Mesothelial cell of epicardium (in vitro differentiated cells): ENCODE data around the gene PCTP. TPM values are rescaled to one million over a fixed set of nuclear protein-coding genes. Genes with fewer than 3 reads are reported as not detected.
A peak's percentile ranks its signal among the peaks of the same experiment; 100 is the strongest.

Experiments used
- DNase-seq, 2 experiments: peaks; one replicate each; pipeline ENCODE4 v3.0.0; 2021; ENCODE audit warnings: low spot score in 2 of 2; ENCODE audit not compliant: unreplicated experiment in 2 of 2
- H3K27ac Mint-ChIP-seq: 2 replicates; pipeline ENCODE4 v1.8.0; 2021; ENCODE audit warnings: mixed read lengths
- H3K27me3 Mint-ChIP-seq: 2 replicates; pipeline ENCODE4 v1.8.0; 2021; ENCODE audit warnings: low read depth, mixed read lengths
- H3K36me3 Mint-ChIP-seq: 2 replicates; pipeline ENCODE4 v1.8.0; 2021; ENCODE audit warnings: mixed read lengths
- H3K4me1 Mint-ChIP-seq: 2 replicates; pipeline ENCODE4 v1.8.0; 2021; ENCODE audit warnings: mixed read lengths
- H3K4me3 Mint-ChIP-seq: 2 replicates; pipeline ENCODE4 v1.8.0; 2021; ENCODE audit warnings: mild to moderate bottlenecking, moderate library complexity, mixed read lengths
- H3K9me3 Mint-ChIP-seq: 2 replicates; pipeline ENCODE4 v1.8.0; 2021; ENCODE audit warnings: mixed read lengths
- CTCF ChIP-seq: fragments of 200-600 bp; sonication (generic); IDR thresholded peaks from one replicate; pipeline ENCODE4 v1.5.0; 2021; ENCODE audit warnings: antibody characterized with exemption; ENCODE audit not compliant: unreplicated experiment
- total RNA-seq: library from RNA; stranded (reverse); gene quantifications from 3 replicates; pipeline ENCODE4 v1.2.1, GENCODE V29; 2021

PCTP gene
- total RNA-seq, 1 donor from 2014 or later = 13.3 TPM

- H3K4me3 Mint-ChIP-seq = peak overlapping the region; percentile 71
- peaks cover 64% of the 10 kb centered on the region for H3K4me1 Mint-ChIP-seq
Measured at GRCh38 chr17:55723488-55723848, 27.4 kb upstream of the PCTP start.

GRCh38 chr17:55726440-55726839 is 24.4 kb upstream of the PCTP start:
- TF ChIP-seq CTCF = no peak
- no peak overlapping the region for H3K4me3 Mint-ChIP-seq
- no peaks in the 10 kb centered on the region for H3K27me3 Mint-ChIP-seq
- H3K9me3 Mint-ChIP-seq = no peaks in the 10 kb centered on the region
- no peaks in the 10 kb centered on the region for H3K36me3 Mint-ChIP-seq
- peaks cover 71% of the 10 kb centered on the region for H3K4me1 Mint-ChIP-seq
- peak overlapping the region; percentile 84 for H3K27ac Mint-ChIP-seq
- no peak for DNase-seq

More at GRCh38 chr17:55723488-55723848, 27.4 kb upstream of the PCTP start:
- Mint-ChIP-seq H3K9me3 (no peaks in the 10 kb centered on the region), H3K36me3 (no peaks in the 10 kb centered on the region), H3K27ac (no peak overlapping the region), H3K27me3 (no peaks in the 10 kb centered on the region)
- DNase-seq = no peak
- TF ChIP-seq CTCF = no peak

GRCh38 chr17:55727275-55727674 is 23.6 kb upstream of the PCTP start:
- no peak for TF ChIP-seq CTCF
- no peak for DNase-seq
- Mint-ChIP-seq H3K9me3 (no peaks in the 10 kb centered on the region), H3K4me3 (no peak overlapping the region), H3K4me1 (peaks cover 72% of the 10 kb centered on the region), H3K36me3 (no peaks in the 10 kb centered on the region), H3K27me3 (no peaks in the 10 kb centered on the region), H3K27ac (no peak overlapping the region)

GRCh38 chr17:55727920-55728319 is 22.9 kb upstream of the PCTP start:
- H3K4me1 Mint-ChIP-seq = peaks cover 71% of the 10 kb centered on the region
- DNase-seq = no peak
- no peaks in the 10 kb centered on the region for H3K9me3 Mint-ChIP-seq

GRCh38 chr17:55728361-55728760 is 22.5 kb upstream of the PCTP start:
- Mint-ChIP-seq H3K36me3 (no peaks in the 10 kb centered on the region), H3K9me3 (no peaks in the 10 kb centered on the region), H3K27me3 (no peaks in the 10 kb centered on the region), H3K27ac (no peak overlapping the region), H3K4me3 (no peak overlapping the region), H3K4me1 (peaks cover 69% of the 10 kb centered on the region)
- no peak for TF ChIP-seq CTCF
- no peak for DNase-seq

More at GRCh38 chr17:55727920-55728319, 22.9 kb upstream of the PCTP start:
- H3K4me3 Mint-ChIP-seq = no peak overlapping the region
- H3K36me3 Mint-ChIP-seq = no peaks in the 10 kb centered on the region
- no peak for TF ChIP-seq CTCF
- H3K27me3 Mint-ChIP-seq = no peaks in the 10 kb centered on the region
- no peak overlapping the region for H3K27ac Mint-ChIP-seq

GRCh38 chr17:55728833-55729232 is 22.0 kb upstream of the PCTP start:
- no peak overlapping the region for H3K27ac Mint-ChIP-seq
- TF ChIP-seq CTCF = no peak
- peaks cover 68% of the 10 kb centered on the region for H3K4me1 Mint-ChIP-seq
- no peak for DNase-seq
- no peaks in the 10 kb centered on the region for H3K9me3 Mint-ChIP-seq
- no peaks in the 10 kb centered on the region for H3K36me3 Mint-ChIP-seq
- no peak overlapping the region for H3K4me3 Mint-ChIP-seq
- H3K27me3 Mint-ChIP-seq = no peaks in the 10 kb centered on the region
